Effector CD8-positive, alpha-beta T cell (primary cell): ENCODE results near the gene SLC17A5.
"Not testable (repeated sequence)": the region's sequence is repeated elsewhere in the genome, so short reads cannot be mapped to it uniquely, and the experiment has no call there.

Source experiments
- DNase-seq: peaks from one replicate; lab custom pipeline; 2025; lab: John Stamatoyannopoulos, UW

Gene SLC17A5

GRCh38 chr6:73565767-73566485 lies 87.9 kb downstream of the SLC17A5 start:
- DNase-seq = no peak

- DNase-seq = no peak
Measured at GRCh38 chr6:73564578-73565345, 89.0 kb downstream of the SLC17A5 start.

GRCh38 chr6:73562558-73562957 lies 91.2 kb downstream of the SLC17A5 start:
- no peak for DNase-seq

DNA sequence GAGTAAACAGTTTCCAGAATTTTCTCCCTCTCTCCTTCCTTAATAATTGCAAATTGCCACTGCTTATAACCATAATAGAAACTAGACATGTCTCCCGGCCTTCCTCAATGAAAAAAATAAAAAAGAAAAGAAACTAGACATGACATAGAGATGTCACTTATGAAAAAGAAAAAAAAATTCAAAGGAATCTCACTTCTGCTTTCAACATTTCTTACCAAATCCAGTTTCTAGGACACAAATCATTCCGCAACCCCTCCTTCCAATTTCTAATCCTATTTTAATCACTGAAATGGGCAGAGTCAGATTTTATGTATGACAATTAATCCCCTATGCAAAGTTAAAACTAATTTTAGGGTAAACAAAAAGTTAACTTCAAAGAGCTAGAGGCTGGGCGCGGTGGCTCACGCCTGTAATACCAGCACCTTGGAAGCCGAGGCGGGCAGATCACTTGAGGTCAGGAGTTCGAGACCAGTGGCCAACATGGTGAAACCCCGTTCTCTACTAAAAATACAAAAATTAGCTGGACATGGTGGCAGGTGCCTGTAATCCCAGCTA lies 92.9 kb downstream of the SLC17A5 start:
- no peak for DNase-seq

- DNase-seq = no peak
Measured at GRCh38 chr6:73560182-73560732, 93.5 kb downstream of the SLC17A5 start.

GRCh38 chr6:73559399-73559794 lies 94.4 kb downstream of the SLC17A5 start:
- DNase-seq = not testable (repeated sequence)

GRCh38 chr6:73558624-73559398 lies 95.0 kb downstream of the SLC17A5 start:
- no peak for DNase-seq

DNA sequence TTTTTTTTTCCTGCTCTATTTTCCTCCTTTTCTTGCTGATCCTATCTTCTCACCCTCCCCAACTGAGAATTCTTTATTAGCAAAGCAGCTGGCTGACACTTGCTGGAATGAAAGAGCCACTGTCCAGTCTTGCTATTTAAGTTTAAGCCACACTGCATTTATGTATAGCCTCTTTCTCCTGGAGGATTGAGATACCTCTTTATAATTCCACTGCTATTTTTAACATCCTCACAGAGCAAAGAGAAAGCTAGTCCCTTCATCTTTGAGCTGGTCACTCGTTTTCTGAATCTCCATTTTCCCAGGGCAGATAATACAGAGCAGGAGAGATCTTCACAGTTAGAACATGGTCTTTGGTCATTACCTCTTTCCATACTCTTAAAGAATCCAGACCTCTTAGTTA lies 97.0 kb downstream of the SLC17A5 start:
- DNase-seq = no peak

DNA sequence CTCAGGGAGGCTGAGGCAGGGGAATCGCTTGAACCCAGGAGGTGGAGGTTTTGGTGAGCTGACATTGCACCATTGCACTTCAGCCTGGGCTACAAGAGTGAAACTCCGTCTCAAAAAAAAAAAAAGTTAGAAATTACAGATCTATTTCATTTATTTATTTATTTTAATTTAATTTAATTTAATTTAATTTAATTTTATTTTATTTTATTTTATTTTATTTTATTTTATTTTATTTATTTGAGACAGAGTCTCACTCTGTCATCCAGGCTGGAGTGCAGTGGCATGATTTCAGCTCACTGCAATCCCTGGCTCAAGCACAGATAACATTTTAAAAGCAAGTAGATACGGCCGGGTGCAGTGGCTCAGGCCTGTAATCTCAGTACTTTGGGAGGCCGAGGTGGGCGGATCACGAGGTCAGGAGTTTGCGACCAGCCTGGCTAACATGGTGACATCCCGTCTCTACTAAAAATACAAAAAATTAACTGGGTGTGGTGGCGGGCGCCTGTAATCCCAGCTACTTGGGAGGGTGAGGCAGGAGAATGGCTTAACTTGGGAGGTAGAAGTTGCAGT lies 98.3 kb downstream of the SLC17A5 start:
- not testable (repeated sequence) for DNase-seq

GRCh38 chr6:73551115-73551514 lies 102.7 kb downstream of the SLC17A5 start:
- not testable (repeated sequence) for DNase-seq

GRCh38 chr6:73548458-73549446 lies 105.0 kb downstream of the SLC17A5 start:
- no peak for DNase-seq

DNA sequence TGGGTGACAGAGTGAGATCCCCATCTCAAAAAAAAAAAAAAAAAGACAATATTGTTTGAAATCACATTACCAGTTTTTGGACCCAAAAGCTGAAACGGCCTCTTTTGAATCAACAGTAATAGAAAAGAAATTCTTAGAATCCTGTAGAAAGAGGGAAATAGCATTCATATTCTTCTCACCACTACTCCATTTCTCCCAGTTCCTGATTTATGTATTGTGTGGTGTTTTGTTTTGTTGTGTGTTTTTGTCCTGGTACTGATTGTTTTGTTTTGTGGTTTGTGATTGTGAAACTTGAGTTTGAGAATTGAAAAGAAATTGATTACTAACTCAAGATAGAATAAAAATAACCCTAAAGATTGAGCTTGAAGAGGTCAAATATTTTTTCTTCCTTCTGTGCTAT lies 106.8 kb downstream of the SLC17A5 start:
- DNase-seq = no peak
